ENCODE results near the gene CCIN.

The CCIN gene

GRCh38 chr9:36207546-36208012 is 38.4 kb downstream of the CCIN start:
- no peak overlapping the region for H3K4me2 ChIP-seq (ENCODE audit: insufficient read depth, low read length)
- H3K4me3 ChIP-seq (ENCODE audit: low read depth in 1 of 2, low read length in 2 of 2): no peak overlapping the region
- no peak for ATAC-seq (ENCODE audit: insufficient read depth, low read depth)
- H4K20me1 ChIP-seq (ENCODE audit: insufficient read depth, low read length): peaks cover 67% of the 10 kb centered on the region
- peaks cover 96% of the 10 kb centered on the region for H3K36me3 ChIP-seq (ENCODE audit: insufficient read depth, low read length)
- H3K79me2 ChIP-seq (ENCODE audit: insufficient read depth, low read length): peaks cover 86% of the 10 kb centered on the region
- H3K9me3 ChIP-seq (ENCODE audit: insufficient read depth, low read length, severe bottlenecking): no peaks in the 10 kb centered on the region
- no peak for DNase-seq
- no peaks in the 10 kb centered on the region for H3K27me3 ChIP-seq (ENCODE audit: insufficient read depth, low read length, poor library complexity)
- no peak for TF ChIP-seq EZH2 (IDR thresholded peaks at IDR 0.05; ENCODE audit: borderline replicate concordance, low read depth, low read length, severe bottlenecking)
- TF ChIP-seq, protein P1, sequence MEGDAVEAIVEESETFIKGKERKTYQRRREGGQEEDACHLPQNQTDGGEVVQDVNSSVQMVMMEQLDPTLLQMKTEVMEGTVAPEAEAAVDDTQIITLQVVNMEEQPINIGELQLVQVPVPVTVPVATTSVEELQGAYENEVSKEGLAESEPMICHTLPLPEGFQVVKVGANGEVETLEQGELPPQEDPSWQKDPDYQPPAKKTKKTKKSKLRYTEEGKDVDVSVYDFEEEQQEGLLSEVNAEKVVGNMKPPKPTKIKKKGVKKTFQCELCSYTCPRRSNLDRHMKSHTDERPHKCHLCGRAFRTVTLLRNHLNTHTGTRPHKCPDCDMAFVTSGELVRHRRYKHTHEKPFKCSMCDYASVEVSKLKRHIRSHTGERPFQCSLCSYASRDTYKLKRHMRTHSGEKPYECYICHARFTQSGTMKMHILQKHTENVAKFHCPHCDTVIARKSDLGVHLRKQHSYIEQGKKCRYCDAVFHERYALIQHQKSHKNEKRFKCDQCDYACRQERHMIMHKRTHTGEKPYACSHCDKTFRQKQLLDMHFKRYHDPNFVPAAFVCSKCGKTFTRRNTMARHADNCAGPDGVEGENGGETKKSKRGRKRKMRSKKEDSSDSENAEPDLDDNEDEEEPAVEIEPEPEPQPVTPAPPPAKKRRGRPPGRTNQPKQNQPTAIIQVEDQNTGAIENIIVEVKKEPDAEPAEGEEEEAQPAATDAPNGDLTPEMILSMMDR (IDR thresholded peaks at IDR 0.05; ENCODE audit: borderline replicate concordance, extremely low read depth, low read length, poor library complexity, severe bottlenecking): no peak
- no peak overlapping the region for H2AFZ ChIP-seq (ENCODE audit: low read depth, low read length)
- H3K27ac ChIP-seq (ENCODE audit: low read length): no peak overlapping the region
- H3K9ac ChIP-seq (ENCODE audit: low read depth, low read length): no peak overlapping the region
- no peaks in the 10 kb centered on the region for H3K4me1 ChIP-seq (ENCODE audit: insufficient read depth, low read length)

- Histone ChIP-seq H3K36me3 (ENCODE audit: insufficient read depth, low read length) (peaks cover 96% of the 10 kb centered on the region), H3K4me2 (ENCODE audit: insufficient read depth, low read length) (no peak overlapping the region), H3K9ac (ENCODE audit: low read depth, low read length) (no peak overlapping the region), H3K9me3 (ENCODE audit: insufficient read depth, low read length, severe bottlenecking) (no peaks in the 10 kb centered on the region), H3K27ac (ENCODE audit: low read length) (no peak overlapping the region), H3K4me3 (ENCODE audit: low read depth in 1 of 2, low read length in 2 of 2) (no peak overlapping the region), H3K4me1 (ENCODE audit: insufficient read depth, low read length) (no peaks in the 10 kb centered on the region), H2AFZ (ENCODE audit: low read depth, low read length) (no peak overlapping the region), H3K27me3 (ENCODE audit: insufficient read depth, low read length, poor library complexity) (no peaks in the 10 kb centered on the region), H3K79me2 (ENCODE audit: insufficient read depth, low read length) (peaks cover 83% of the 10 kb centered on the region), H4K20me1 (ENCODE audit: insufficient read depth, low read length) (peaks cover 75% of the 10 kb centered on the region)
- ATAC-seq (ENCODE audit: insufficient read depth, low read depth): no peak
- DNase-seq: no peak
- TF ChIP-seq EZH2 (IDR thresholded peaks at IDR 0.05; ENCODE audit: borderline replicate concordance, low read depth, low read length, severe bottlenecking): no peak
- TF ChIP-seq, protein P1 (IDR thresholded peaks at IDR 0.05; ENCODE audit: borderline replicate concordance, extremely low read depth, low read length, poor library complexity, severe bottlenecking): no peak
Measured at GRCh38 chr9:36208521-36209253, 39.5 kb downstream of the CCIN start.

GRCh38 chr9:36210722-36211121 is 41.5 kb downstream of the CCIN start:
- Histone ChIP-seq H2AFZ (ENCODE audit: low read depth, low read length) (no peak overlapping the region), H3K9me3 (ENCODE audit: insufficient read depth, low read length, severe bottlenecking) (no peaks in the 10 kb centered on the region), H3K9ac (ENCODE audit: low read depth, low read length) (no peak overlapping the region), H3K27ac (ENCODE audit: low read length) (no peak overlapping the region), H3K27me3 (ENCODE audit: insufficient read depth, low read length, poor library complexity) (no peaks in the 10 kb centered on the region), H3K79me2 (ENCODE audit: insufficient read depth, low read length) (peaks cover 65% of the 10 kb centered on the region), H3K4me3 (ENCODE audit: low read depth in 1 of 2, low read length in 2 of 2) (no peak overlapping the region), H3K4me2 (ENCODE audit: insufficient read depth, low read length) (no peak overlapping the region), H4K20me1 (ENCODE audit: insufficient read depth, low read length) (peaks cover 75% of the 10 kb centered on the region), H3K36me3 (ENCODE audit: insufficient read depth, low read length) (peaks cover 89% of the 10 kb centered on the region), H3K4me1 (ENCODE audit: insufficient read depth, low read length) (no peaks in the 10 kb centered on the region)
- TF ChIP-seq EZH2 (IDR thresholded peaks at IDR 0.05; ENCODE audit: borderline replicate concordance, low read depth, low read length, severe bottlenecking): no peak
- no peak for DNase-seq
- no peak for ATAC-seq (ENCODE audit: insufficient read depth, low read depth)

DNA sequence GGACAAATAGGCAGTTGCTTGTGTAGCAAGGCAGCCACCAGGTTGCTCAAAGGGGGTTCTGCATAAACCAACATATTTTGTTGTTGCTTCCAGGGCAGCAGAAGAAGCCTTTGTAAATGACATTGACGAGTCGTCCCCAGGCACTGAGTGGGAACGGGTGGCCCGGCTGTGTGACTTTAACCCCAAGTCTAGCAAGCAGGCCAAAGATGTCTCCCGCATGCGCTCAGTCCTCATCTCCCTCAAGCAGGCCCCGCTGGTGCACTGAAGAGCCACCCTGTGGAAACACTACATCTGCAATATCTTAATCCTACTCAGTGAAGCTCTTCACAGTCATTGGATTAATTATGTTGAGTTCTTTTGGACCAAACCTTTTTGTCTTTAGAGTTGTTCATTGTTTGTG is 42.3 kb downstream of the CCIN start:
- no peak for ATAC-seq (ENCODE audit: insufficient read depth, low read depth)
- H3K27me3 ChIP-seq (ENCODE audit: insufficient read depth, low read length, poor library complexity): no peaks in the 10 kb centered on the region
- H3K27ac ChIP-seq (ENCODE audit: low read length): no peak overlapping the region
- DNase-seq: no peak
- H3K9me3 ChIP-seq (ENCODE audit: insufficient read depth, low read length, severe bottlenecking): no peaks in the 10 kb centered on the region
- H3K4me2 ChIP-seq (ENCODE audit: insufficient read depth, low read length): no peak overlapping the region
- H3K79me2 ChIP-seq (ENCODE audit: insufficient read depth, low read length): peaks cover 61% of the 10 kb centered on the region
- H3K4me3 ChIP-seq (ENCODE audit: low read depth in 1 of 2, low read length in 2 of 2): no peak overlapping the region
- H2AFZ ChIP-seq (ENCODE audit: low read depth, low read length): no peak overlapping the region
- H3K9ac ChIP-seq (ENCODE audit: low read depth, low read length): no peak overlapping the region
- no peaks in the 10 kb centered on the region for H3K4me1 ChIP-seq (ENCODE audit: insufficient read depth, low read length)
- no peak for TF ChIP-seq EZH2 (IDR thresholded peaks at IDR 0.05; ENCODE audit: borderline replicate concordance, low read depth, low read length, severe bottlenecking)
- TF ChIP-seq, protein P1 (IDR thresholded peaks at IDR 0.05; ENCODE audit: borderline replicate concordance, extremely low read depth, low read length, poor library complexity, severe bottlenecking): no peak
- peaks cover 86% of the 10 kb centered on the region for H3K36me3 ChIP-seq (ENCODE audit: insufficient read depth, low read length)
- H4K20me1 ChIP-seq (ENCODE audit: insufficient read depth, low read length): peaks cover 73% of the 10 kb centered on the region

All from DND-41 (cell line).